H9 (cell line): ENCODE results near the gene CERS6. TPM values are rescaled to one million over a fixed set of nuclear protein-coding genes. Genes with fewer than 3 reads are reported as not detected.

Source experiments
- DNase-seq: peaks from one replicate; pipeline ENCODE4 v3.0.0-alpha.2; 2017
- H2AFZ ChIP-seq: one replicate; pipeline ENCODE4 v1.6.1; 2013; ENCODE audit warnings: mild to moderate bottlenecking, low read length, control low read depth, moderate library complexity
- H2AK5ac ChIP-seq: 2 replicates; pipeline ENCODE4 v1.6.1; 2013; ENCODE audit warnings: low read length, control low read depth, mixed read lengths; ENCODE audit not compliant: insufficient read length
- H2BK120ac ChIP-seq: one replicate; pipeline ENCODE4 v1.6.1; 2013; ENCODE audit warnings: low read depth, mild to moderate bottlenecking, low read length, control low read depth, inconsistent platforms; ENCODE audit not compliant: poor library complexity, severe bottlenecking
- H2BK12ac ChIP-seq: 2 replicates; pipeline ENCODE4 v1.6.1; 2013; ENCODE audit warnings: low read length, control low read depth, mixed read lengths, low read depth; ENCODE audit not compliant: insufficient read length
- H2BK15ac ChIP-seq: 2 replicates; pipeline ENCODE4 v1.6.1; 2013; ENCODE audit warnings: low read depth, low read length, control low read depth
- H2BK20ac ChIP-seq: one replicate; pipeline ENCODE4 v1.6.1; 2013; ENCODE audit warnings: low read depth, mild to moderate bottlenecking, low read length, control low read depth, inconsistent platforms; ENCODE audit not compliant: poor library complexity, severe bottlenecking
- H2BK5ac ChIP-seq: 2 replicates; pipeline ENCODE4 v1.6.1; 2013; ENCODE audit warnings: low read length, control low read depth, mixed read lengths; ENCODE audit not compliant: insufficient read length
- H3K14ac ChIP-seq: 2 replicates; pipeline ENCODE4 v1.6.1; 2013; ENCODE audit warnings: low read length, control low read depth; ENCODE audit not compliant: insufficient read depth
- H3K18ac ChIP-seq: 2 replicates; pipeline ENCODE4 v1.6.1; 2013; ENCODE audit warnings: low read depth, mild to moderate bottlenecking, mixed read lengths, low read length, control low read depth; ENCODE audit not compliant: insufficient read length
- H3K23ac ChIP-seq: 2 replicates; pipeline ENCODE4 v1.6.1; 2013; ENCODE audit warnings: low read length, control low read depth, mixed read lengths, low read depth; ENCODE audit not compliant: insufficient read length
- H3K23me2 ChIP-seq: 2 replicates; pipeline ENCODE4 v1.6.1; 2013; ENCODE audit warnings: low read depth, mild to moderate bottlenecking, mixed read lengths, low read length, control low read depth; ENCODE audit not compliant: insufficient read length, poor library complexity, severe bottlenecking
- H3K27ac ChIP-seq: 2 replicates; pipeline ENCODE4 v1.5.1; 2013; ENCODE audit warnings: low read length, control low read depth, mixed read lengths, low read depth; ENCODE audit not compliant: insufficient read length
- H3K27me3 ChIP-seq: 2 replicates; pipeline ENCODE4 v1.6.1; 2013; ENCODE audit warnings: low read length, control low read depth, inconsistent platforms; ENCODE audit not compliant: insufficient read depth
- H3K4ac ChIP-seq: 2 replicates; pipeline ENCODE4 v1.6.1; 2013; ENCODE audit warnings: low read depth, mild to moderate bottlenecking, control low read depth, inconsistent platforms, low read length, moderate library complexity
- H3K4me1 ChIP-seq: 2 replicates; pipeline ENCODE4 v1.6.1; 2013; ENCODE audit warnings: low read length, control low read depth, inconsistent platforms; ENCODE audit not compliant: insufficient read depth
- H3K4me2 ChIP-seq: 2 replicates; pipeline ENCODE4 v1.6.1; 2013; ENCODE audit warnings: low read length, control low read depth, mixed read lengths; ENCODE audit not compliant: insufficient read length, insufficient read depth
- H3K56ac ChIP-seq: 2 replicates; pipeline ENCODE4 v1.6.1; 2013; ENCODE audit warnings: low read depth, mild to moderate bottlenecking, mixed read lengths, low read length, control low read depth; ENCODE audit not compliant: insufficient read length
- H3K79me1 ChIP-seq: 2 replicates; pipeline ENCODE4 v1.6.1; 2013; ENCODE audit warnings: low read depth, mild to moderate bottlenecking, moderate library complexity, low read length, control low read depth, inconsistent platforms; ENCODE audit not compliant: insufficient read depth, poor library complexity, severe bottlenecking
- H3K79me2 ChIP-seq: 2 replicates; pipeline ENCODE4 v1.6.1; 2013; ENCODE audit warnings: low read length, control low read depth, inconsistent platforms; ENCODE audit not compliant: insufficient read depth
- H3K9ac ChIP-seq: 2 replicates; pipeline ENCODE4 v1.6.1; 2013; ENCODE audit warnings: low read length, control low read depth, mixed read lengths; ENCODE audit not compliant: insufficient read length; ENCODE audit errors: extremely low read depth
- H3K9me3 ChIP-seq: one replicate; pipeline ENCODE4 v1.6.1; 2013; ENCODE audit warnings: low read depth, low read length, inconsistent platforms; ENCODE audit not compliant: control insufficient read depth
- H3T11ph ChIP-seq: one replicate; pipeline ENCODE4 v1.6.1; 2013; ENCODE audit warnings: mild to moderate bottlenecking, low read length, control low read depth, inconsistent platforms
- H4K20me1 ChIP-seq: one replicate; pipeline ENCODE4 v1.6.1; 2013; ENCODE audit not compliant: control insufficient read depth, insufficient read length, insufficient read depth
- H4K5ac ChIP-seq: 2 replicates; pipeline ENCODE4 v1.6.1; 2013; ENCODE audit warnings: low read depth, mild to moderate bottlenecking, mixed read lengths, low read length, control low read depth; ENCODE audit not compliant: insufficient read length
- H4K8ac ChIP-seq: replicated peaks from 2 replicates; pipeline ENCODE4 v1.6.1; 2013; ENCODE audit warnings: low read length, control low read depth, mixed read lengths, low read depth; ENCODE audit not compliant: insufficient read length
- H4K91ac ChIP-seq: 2 replicates; pipeline ENCODE4 v1.6.1; 2013; ENCODE audit warnings: low read depth, mild to moderate bottlenecking, moderate library complexity, mixed read lengths, low read length, control low read depth; ENCODE audit not compliant: insufficient read length
- H3K27ac Mint-ChIP-seq, 3 experiments: 2 replicates in 2 of 3; 3 replicates in 1 of 3; pipeline ENCODE4 v1.8.0; 2020 to 2021; ENCODE audit warnings: mixed read lengths in 3 of 3, mild to moderate bottlenecking in 1 of 3, moderate library complexity in 1 of 3
- H3K27me3 Mint-ChIP-seq: 2 replicates; pipeline ENCODE4 v1.8.0; 2021; ENCODE audit warnings: low read depth, mild to moderate bottlenecking, moderate library complexity, mixed read lengths
- H3K36me3 Mint-ChIP-seq, 3 experiments: 2 replicates in 2 of 3; 3 replicates in 1 of 3; pipeline ENCODE4 v1.8.0; 2020 to 2021; ENCODE audit warnings: low read depth in 3 of 3, mixed read lengths in 3 of 3; ENCODE audit not compliant: insufficient read depth in 1 of 3
- H3K4me1 Mint-ChIP-seq, 2 experiments: 2 replicates each; pipeline ENCODE4 v1.8.0; 2020; ENCODE audit warnings: mixed read lengths in 2 of 2
- H3K4me3 Mint-ChIP-seq, 2 experiments: 2 replicates in 1 of 2; 3 replicates in 1 of 2; pipeline ENCODE4 v1.8.0; 2020 to 2021; ENCODE audit warnings: mild to moderate bottlenecking in 2 of 2, mixed read lengths in 2 of 2, moderate library complexity in 1 of 2
- H3K9me3 Mint-ChIP-seq, 2 experiments: 2 replicates in 1 of 2; 3 replicates in 1 of 2; pipeline ENCODE4 v1.8.0; 2020; ENCODE audit warnings: mild to moderate bottlenecking in 2 of 2, mixed read lengths in 2 of 2, moderate library complexity in 1 of 2
- WGBS: extraction: QIAGEN DNeasy Blood & Tissue Kit; methylation state at CpG from one replicate; pipeline ENCODE4 v1.1.7; 2013; ENCODE audit warnings: missing lambda C conversion rate, low lambda C conversion rate, mixed read lengths; ENCODE audit not compliant: insufficient read length; ENCODE audit errors: extremely low coverage; 5-methylcytosine and 5-hydroxymethylcytosine counted together
- total RNA-seq: library from RNA; stranded (reverse); gene quantifications from 2 replicates; pipeline ENCODE4 v1.2.1, GENCODE V29; 2021
- TF ChIP-seq, protein P1 (sequence below): fragments of 200-600 bp; sonication (generic); conservative IDR thresholded peaks from 3 replicates; pipeline ENCODE4 v1.8.0; 2021; ENCODE audit warnings: antibody characterized with exemption, mild to moderate bottlenecking

CERS6 gene
- total RNA-seq, 1 experiment from 2014 or later = 17.7 TPM

DNA sequence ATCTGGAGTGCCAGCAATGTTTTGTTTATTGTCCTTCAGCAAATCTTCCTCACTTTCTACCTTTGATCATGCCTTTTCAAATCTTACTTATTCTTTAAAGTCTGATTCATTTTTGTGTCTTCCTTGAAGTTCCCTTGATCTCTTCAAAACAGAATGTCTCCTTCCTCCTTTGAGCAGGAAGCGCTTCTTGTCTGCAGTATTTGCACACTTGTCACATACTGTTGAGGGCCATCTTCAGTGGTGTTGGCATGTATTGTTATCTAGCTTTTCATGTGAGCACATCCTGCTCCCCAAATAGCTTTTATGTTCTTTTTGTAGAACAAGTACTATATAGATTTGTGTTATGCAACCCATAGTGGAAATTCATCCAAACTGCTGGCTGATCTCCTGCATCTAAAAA lies 5.9 kb upstream of the CERS6 start:
- H4K8ac ChIP-seq = no peak overlapping the region
- no peak overlapping the region for H2BK5ac ChIP-seq
- H3K9me3 Mint-ChIP-seq = peaks cover 2 to 3% of the 10 kb centered on the region in 2 experiments; a peak in 1 of 5 replicates
- no peaks in the 10 kb centered on the region for H3K9me3 ChIP-seq
- no peak overlapping the region for H3K18ac ChIP-seq
- no peaks in the 10 kb centered on the region for H3K79me2 ChIP-seq
- H3K14ac ChIP-seq = no peak overlapping the region
- no peak overlapping the region for H3K4me3 Mint-ChIP-seq
- no peak overlapping the region for H3K9ac ChIP-seq
- H2AFZ ChIP-seq = no peak overlapping the region
- no peak overlapping the region for H3K4me2 ChIP-seq
- no peak overlapping the region for H3K27ac ChIP-seq
- H3K4me1 Mint-ChIP-seq = no peaks in the 10 kb centered on the region
- no peak overlapping the region for H4K5ac ChIP-seq
- peaks cover 0 to 4% (median 0%) of the 10 kb centered on the region in 3 experiments; a peak in 1 of 7 replicates for H3K36me3 Mint-ChIP-seq
- H2BK15ac ChIP-seq = no peak overlapping the region
- TF ChIP-seq, protein P1, sequence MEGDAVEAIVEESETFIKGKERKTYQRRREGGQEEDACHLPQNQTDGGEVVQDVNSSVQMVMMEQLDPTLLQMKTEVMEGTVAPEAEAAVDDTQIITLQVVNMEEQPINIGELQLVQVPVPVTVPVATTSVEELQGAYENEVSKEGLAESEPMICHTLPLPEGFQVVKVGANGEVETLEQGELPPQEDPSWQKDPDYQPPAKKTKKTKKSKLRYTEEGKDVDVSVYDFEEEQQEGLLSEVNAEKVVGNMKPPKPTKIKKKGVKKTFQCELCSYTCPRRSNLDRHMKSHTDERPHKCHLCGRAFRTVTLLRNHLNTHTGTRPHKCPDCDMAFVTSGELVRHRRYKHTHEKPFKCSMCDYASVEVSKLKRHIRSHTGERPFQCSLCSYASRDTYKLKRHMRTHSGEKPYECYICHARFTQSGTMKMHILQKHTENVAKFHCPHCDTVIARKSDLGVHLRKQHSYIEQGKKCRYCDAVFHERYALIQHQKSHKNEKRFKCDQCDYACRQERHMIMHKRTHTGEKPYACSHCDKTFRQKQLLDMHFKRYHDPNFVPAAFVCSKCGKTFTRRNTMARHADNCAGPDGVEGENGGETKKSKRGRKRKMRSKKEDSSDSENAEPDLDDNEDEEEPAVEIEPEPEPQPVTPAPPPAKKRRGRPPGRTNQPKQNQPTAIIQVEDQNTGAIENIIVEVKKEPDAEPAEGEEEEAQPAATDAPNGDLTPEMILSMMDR = no peak
- no peaks in the 10 kb centered on the region for H3K27me3 ChIP-seq
- H3K4me1 ChIP-seq = peaks cover 2% of the 10 kb centered on the region; the same call in 1 of the 2 replicates
- H2BK120ac ChIP-seq = no peak overlapping the region
- WGBS = no CpG with 5 or more reads among the region's 1 CpG
- H2AK5ac ChIP-seq = no peak overlapping the region
- no peak overlapping the region for H3T11ph ChIP-seq
- no peak overlapping the region for H4K91ac ChIP-seq
- no peaks in the 10 kb centered on the region for H3K23me2 ChIP-seq
- no peaks in the 10 kb centered on the region for H4K20me1 ChIP-seq
- no peak overlapping the region for H3K4ac ChIP-seq
- no peak overlapping the region for H3K56ac ChIP-seq
- H2BK20ac ChIP-seq = no peak overlapping the region
- H3K27me3 Mint-ChIP-seq = no peaks in the 10 kb centered on the region
- no peak overlapping the region for H3K23ac ChIP-seq
- no peaks in the 10 kb centered on the region for H3K79me1 ChIP-seq
- no peak overlapping the region for H2BK12ac ChIP-seq
- no peak overlapping the region for H3K27ac Mint-ChIP-seq
- DNase-seq = no peak
